Retinal pigment epithelial cell (primary cell): Measurements from ENCODE around the gene CACNA2D3.

Experiments
- DNase-seq: peaks from one replicate; pipeline ENCODE4 v3.0.0-alpha.2; 2010; ENCODE audit warnings: low read depth
- H3K4me3 ChIP-seq: 2 replicates; pipeline ENCODE4 v1.5.1; 2011; ENCODE audit warnings: mild to moderate bottlenecking, low read length, control low read depth, moderate library complexity
- TF ChIP-seq, protein P1 (sequence below): conservative IDR thresholded peaks from 2 replicates; pipeline ENCODE4 v1.5.1; 2011; ENCODE audit warnings: low read depth, low read length, control low read depth, inconsistent platforms

CACNA2D3 gene

DNA sequence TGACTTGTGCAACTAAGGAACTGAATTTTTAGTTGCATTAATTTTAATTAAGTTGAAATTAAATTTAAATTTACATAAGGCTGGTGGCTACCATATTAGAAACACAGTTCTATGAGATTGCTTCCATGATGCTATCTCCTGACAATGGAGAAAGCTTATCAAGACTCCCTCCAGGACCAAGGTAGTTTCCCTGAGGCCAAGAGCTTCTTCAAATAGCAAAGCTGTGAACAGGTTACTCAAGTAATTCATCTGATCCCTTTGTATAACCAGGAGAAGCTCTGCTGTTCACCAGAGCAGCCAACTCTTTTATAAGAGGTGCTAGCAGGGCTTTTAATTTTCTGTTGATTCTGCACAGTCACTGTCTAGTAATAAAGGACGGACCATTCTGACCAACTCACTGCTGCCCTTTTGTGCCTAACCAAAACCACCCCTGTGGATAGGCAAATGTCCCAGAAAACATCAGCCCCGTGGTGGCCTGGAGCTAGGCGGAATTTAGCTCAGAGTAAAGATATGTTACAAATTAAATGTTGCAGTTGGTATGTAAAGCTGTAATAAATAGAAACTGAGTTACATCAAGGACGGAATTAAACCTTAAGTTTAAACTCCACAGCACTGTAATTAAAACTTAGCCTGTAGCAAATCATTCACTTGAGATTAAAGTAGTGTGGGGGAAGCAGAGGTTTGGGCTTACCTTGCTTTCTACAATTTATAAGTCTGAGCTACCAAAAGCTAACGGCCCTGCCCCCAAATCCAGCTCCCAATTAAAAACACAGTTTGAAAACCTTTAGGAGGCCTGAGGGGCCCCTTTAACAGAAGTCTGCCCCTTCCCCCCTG is 861.1 kb downstream of the CACNA2D3 start:
- no peak overlapping the region for H3K4me3 ChIP-seq
- DNase-seq = no peak
- TF ChIP-seq, protein P1, sequence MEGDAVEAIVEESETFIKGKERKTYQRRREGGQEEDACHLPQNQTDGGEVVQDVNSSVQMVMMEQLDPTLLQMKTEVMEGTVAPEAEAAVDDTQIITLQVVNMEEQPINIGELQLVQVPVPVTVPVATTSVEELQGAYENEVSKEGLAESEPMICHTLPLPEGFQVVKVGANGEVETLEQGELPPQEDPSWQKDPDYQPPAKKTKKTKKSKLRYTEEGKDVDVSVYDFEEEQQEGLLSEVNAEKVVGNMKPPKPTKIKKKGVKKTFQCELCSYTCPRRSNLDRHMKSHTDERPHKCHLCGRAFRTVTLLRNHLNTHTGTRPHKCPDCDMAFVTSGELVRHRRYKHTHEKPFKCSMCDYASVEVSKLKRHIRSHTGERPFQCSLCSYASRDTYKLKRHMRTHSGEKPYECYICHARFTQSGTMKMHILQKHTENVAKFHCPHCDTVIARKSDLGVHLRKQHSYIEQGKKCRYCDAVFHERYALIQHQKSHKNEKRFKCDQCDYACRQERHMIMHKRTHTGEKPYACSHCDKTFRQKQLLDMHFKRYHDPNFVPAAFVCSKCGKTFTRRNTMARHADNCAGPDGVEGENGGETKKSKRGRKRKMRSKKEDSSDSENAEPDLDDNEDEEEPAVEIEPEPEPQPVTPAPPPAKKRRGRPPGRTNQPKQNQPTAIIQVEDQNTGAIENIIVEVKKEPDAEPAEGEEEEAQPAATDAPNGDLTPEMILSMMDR = no peak

GRCh38 chr3:54985856-54986255 is 863.5 kb downstream of the CACNA2D3 start:
- no peak overlapping the region for H3K4me3 ChIP-seq
- TF ChIP-seq, protein P1 = no peak
- no peak for DNase-seq

DNA sequence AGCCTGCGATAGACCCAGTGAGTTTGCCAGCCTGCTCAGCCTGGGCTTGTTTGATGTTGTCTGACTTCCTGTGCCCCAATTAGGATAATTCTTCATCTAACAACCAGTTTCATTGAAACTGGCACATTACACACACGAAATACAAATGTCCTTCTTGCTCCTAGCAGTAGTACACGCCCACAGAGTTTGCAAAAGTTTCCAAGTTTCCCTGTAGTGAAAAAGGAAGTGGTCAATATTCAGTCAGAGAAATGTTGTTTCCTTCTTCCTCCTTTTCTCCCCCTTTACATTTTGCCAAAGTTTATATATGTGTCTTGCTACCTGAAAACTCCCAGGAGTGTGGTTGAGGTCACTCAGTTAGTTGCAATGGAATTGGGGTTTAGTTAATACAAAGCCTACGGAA is 863.9 kb downstream of the CACNA2D3 start:
- no peak for DNase-seq
- H3K4me3 ChIP-seq = no peak overlapping the region
- TF ChIP-seq, protein P1 = no peak

GRCh38 chr3:54987719-54988118 is 865.4 kb downstream of the CACNA2D3 start:
- DNase-seq = no peak
- no peak overlapping the region for H3K4me3 ChIP-seq
- TF ChIP-seq, protein P1 = no peak

GRCh38 chr3:54988302-54988837 is 866.0 kb downstream of the CACNA2D3 start:
- no peak overlapping the region for H3K4me3 ChIP-seq
- TF ChIP-seq, protein P1 = no peak
- DNase-seq = no peak

- H3K4me3 ChIP-seq = no peak overlapping the region
- no peak for DNase-seq
- TF ChIP-seq, protein P1 = no peak
These were observed 866.7 kb downstream of the CACNA2D3 start for GRCh38 chr3:54988838-54989630.
